Stimulated activated CD8-positive, alpha-beta memory T cell treated with anti-CD3 and anti-CD28 coated beads, Interleukin-7, amount 100 ng/mL, for 1 hour (primary cell): ENCODE measurements around the gene PPP2R5D.
"Not testable (repeated sequence)": the region's sequence is repeated elsewhere in the genome, so short reads cannot be mapped to it uniquely, and the experiment has no call there.

Experiments
- DNase-seq, 2 donors: peaks; one replicate each; pipeline ENCODE4 v3.0.0-alpha.2; 2020; ENCODE audit warnings: low read depth in 2 of 2

Gene PPP2R5D

GRCh38 chr6:42989923-42990322 is 5.6 kb downstream of the PPP2R5D start:
- DNase-seq: no peak

GRCh38 chr6:42993445-42993844 is 9.1 kb downstream of the PPP2R5D start:
- DNase-seq: no peak

- DNase-seq: no peak
Observed at GRCh38 chr6:42996513-42996912, 12.1 kb downstream of the PPP2R5D start.

- DNase-seq: not testable (repeated sequence)
Observed at GRCh38 chr6:42998205-42998604, 13.8 kb downstream of the PPP2R5D start.

- no peak for DNase-seq
Observed at GRCh38 chr6:43001843-43002242, 17.5 kb downstream of the PPP2R5D start.

GRCh38 chr6:43005844-43006243 is 21.5 kb downstream of the PPP2R5D start:
- no peak for DNase-seq

- DNase-seq: no peak
Observed at GRCh38 chr6:43006251-43006650, 21.9 kb downstream of the PPP2R5D start.

GRCh38 chr6:43007126-43007525 is 22.8 kb downstream of the PPP2R5D start:
- no peak for DNase-seq

GRCh38 chr6:43009124-43009523 is 24.8 kb downstream of the PPP2R5D start:
- DNase-seq: no peak

GRCh38 chr6:43011207-43011606 is 26.8 kb downstream of the PPP2R5D start:
- no peak for DNase-seq

- no peak for DNase-seq
Observed at GRCh38 chr6:43012364-43012763, 28.0 kb downstream of the PPP2R5D start.

- no peak for DNase-seq
Observed at GRCh38 chr6:43013097-43013842, 28.9 kb downstream of the PPP2R5D start.

- DNase-seq: peak; percentile 92 to 95
Observed at GRCh38 chr6:43013843-43014433, 29.6 kb downstream of the PPP2R5D start, which contains the start of the genes KLHDC3 and MEA1. Gene KLHDC3 (plus strand): TSS chr6:43014249. CDS start chr6:43017193, 2,944 bp downstream. Gene MEA1 (minus strand): TSS chr6:43013946. CDS start chr6:43013813, 133 bp downstream.

- no peak for DNase-seq
Observed at GRCh38 chr6:43014434-43014909, 30.1 kb downstream of the PPP2R5D start.

- no peak for DNase-seq
Observed at GRCh38 chr6:43016176-43016942, 32.0 kb downstream of the PPP2R5D start.

- DNase-seq: no peak
Observed at GRCh38 chr6:43016943-43017334, 32.6 kb downstream of the PPP2R5D start.

GRCh38 chr6:43019152-43019551 is 34.8 kb downstream of the PPP2R5D start:
- DNase-seq: no peak

- no peak for DNase-seq
Observed at GRCh38 chr6:43020052-43020705, 35.8 kb downstream of the PPP2R5D start.

GRCh38 chr6:43020847-43021246 is 36.5 kb downstream of the PPP2R5D start:
- no peak for DNase-seq

- DNase-seq: peak; percentile 33
Observed at GRCh38 chr6:43021270-43022047, 37.1 kb downstream of the PPP2R5D start, which contains the start of gene RRP36. Gene RRP36 (plus strand): TSS chr6:43021623. CDS start chr6:43021655, 32 bp downstream.

GRCh38 chr6:43024436-43024835 is 40.1 kb downstream of the PPP2R5D start:
- no peak for DNase-seq
